NCI-H2107 treated with DMSO at 0.1 percent for 48 hours (cell line): Measurements from ENCODE around the gene COX20.

Source experiments
- DNase-seq: peaks from one replicate; lab custom pipeline; 2025; ENCODE audit not compliant: unreplicated experiment; lab: John Stamatoyannopoulos, UW

The COX20 gene

DNA sequence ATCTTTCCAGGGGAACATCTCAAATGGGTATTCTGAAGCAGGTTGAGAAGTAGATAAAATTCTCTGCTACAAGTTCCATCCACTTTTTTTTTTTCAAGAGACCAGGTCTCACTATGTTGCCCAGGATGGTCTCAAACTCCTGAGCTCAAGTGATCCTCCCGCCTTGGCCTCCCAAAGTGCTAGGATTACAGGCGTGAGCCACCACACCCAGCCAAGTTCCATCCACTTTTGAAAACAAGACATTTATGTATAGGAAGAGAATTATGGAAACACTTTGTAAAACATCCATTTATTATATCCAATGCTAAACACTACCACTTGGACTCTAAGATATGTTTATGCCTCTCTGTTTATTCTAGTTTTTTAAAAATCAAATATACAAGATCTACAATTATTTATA, 15.4 kb downstream of the COX20 start:
- DNase-seq, result no peak

DNA sequence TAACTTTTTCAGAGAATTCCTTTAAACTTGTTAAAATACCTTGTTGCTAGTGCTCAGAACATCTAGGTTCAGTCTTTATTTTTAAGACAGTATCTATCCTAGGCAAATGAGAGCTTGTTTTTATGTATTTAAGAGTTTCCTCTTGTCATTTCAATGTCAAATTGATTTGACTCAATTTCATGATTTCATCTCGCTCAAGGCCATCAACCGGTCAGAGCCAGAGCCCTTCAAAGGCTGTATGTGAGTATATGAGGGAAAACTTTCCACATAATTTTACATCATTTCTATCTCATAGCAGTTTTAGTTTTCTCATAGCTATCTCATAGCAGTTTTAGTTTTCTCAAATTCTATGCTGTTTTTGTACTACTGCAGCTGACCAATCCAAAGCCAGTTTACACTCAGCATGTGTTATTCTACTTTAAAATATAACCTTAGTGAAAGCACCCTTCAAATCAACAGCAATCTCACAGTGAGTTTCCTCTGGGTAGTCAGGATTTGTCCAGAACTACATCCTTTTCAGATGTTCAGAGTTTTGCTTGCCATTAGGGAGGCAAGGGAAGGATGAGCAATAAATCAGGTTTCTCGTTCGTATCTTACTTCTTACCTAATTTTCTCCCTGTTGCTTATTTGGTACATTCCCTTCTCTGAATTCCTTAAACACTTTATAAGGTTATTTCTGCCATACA, 16.2 kb downstream of the COX20 start:
- no peak for DNase-seq

DNA sequence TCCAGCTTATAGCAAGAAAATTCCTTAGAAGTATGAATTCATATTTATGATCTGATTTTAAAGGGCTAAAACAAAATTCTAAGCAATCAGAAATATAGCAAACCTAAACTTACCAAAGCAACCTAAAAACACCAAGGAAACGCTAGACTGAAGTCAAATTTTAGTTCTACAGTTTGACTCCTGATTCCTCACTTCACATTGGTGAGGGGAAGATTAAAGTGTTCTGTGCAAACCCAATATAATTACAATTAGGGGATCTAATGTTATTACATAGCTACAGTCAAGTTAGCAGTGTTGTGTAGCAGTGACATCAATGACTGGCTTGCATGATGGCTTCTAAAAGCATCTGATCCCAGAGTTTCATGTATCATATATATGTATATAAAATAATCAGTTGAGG, 17.2 kb downstream of the COX20 start:
- DNase-seq, result no peak

DNA sequence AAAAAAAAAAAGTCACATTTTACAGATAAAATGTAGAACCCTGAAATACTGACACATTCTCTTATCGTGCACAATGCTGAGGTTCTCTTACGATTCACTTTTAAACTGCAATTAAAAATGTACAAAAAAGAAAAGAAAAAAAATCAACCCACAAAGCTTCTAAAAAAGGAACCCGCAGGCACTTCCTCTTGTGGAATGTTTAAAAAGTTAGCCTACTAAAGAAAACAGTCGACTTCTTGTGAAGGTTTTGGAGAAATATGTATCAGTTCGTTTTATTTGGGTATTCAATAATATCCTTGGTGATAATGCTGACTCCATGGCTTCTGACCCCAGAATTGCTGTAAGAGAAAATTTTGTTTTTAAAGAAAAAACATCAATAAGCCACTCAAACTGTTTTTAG, 18.7 kb downstream of the COX20 start:
- DNase-seq, result no peak

DNA sequence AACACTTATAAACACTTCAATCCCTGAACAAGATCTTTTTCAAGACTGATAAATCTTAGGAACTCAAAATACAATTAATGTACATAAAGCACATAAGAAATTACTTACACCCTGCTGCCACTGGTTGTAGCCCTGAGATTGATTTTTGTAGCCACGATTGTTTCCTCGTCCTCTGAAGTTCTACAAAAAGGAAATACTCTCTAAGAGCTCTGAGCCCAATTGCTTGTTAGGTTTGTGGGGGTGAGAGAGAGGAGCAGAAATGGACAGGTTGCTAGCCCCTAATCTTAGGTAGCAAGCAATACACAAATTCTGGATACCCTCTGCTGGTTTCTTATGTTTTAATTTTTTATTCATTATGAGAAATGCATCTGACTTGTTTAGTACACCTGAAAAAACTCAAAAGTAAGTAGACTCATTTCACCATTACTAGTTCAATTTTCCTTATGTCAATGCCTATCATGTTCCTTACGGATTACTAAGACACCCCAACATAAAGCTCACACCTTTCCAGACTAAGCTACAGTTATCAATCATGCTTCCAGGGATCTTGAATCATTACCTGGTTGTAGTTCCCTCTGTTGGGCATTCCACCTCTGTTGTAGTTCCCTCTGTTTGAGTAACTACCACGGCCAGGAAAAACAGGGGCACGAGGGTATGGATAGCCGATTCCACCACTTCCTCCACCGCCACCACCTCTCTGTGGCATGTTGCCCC, 19.6 kb downstream of the COX20 start:
- DNase-seq, result no peak

DNA sequence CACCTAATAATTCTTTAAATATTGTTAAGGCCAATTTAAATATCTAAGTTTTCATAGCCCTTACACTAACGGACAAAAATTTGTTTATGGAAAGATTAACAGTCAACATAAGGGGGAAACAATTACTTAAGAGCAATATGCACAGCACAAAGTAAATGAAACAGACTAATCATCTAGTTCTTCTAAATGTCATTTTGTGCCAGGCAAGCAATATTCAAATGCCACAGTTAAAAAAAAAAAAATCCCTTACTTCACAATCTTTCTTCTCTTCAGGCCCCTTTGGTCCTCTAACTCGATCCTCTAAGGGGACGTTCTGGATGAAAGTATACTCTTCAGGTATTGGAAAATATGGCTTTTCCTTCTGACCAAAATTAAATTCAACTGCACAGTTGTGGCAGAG, 22.3 kb downstream of the COX20 start:
- DNase-seq, result no peak

DNA sequence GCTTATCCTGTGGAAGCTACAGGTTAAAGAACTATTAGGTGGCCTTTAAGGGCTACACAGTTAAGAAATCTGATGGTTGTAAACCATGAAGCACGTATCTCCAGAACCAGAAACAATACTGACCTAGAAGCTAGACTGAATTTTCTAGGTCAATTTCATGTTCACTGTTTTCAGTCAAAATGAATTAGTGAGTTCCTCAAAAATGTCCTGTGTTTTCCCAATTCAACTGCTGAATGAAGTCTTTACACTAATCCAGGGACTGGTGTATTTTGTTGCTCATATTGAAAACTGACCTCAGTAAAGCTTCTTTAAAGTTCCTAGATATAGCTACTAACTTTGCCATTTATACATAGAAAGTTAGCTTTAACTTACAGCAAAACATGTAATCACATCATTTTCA, 22.9 kb downstream of the COX20 start:
- DNase-seq, result no peak

DNA sequence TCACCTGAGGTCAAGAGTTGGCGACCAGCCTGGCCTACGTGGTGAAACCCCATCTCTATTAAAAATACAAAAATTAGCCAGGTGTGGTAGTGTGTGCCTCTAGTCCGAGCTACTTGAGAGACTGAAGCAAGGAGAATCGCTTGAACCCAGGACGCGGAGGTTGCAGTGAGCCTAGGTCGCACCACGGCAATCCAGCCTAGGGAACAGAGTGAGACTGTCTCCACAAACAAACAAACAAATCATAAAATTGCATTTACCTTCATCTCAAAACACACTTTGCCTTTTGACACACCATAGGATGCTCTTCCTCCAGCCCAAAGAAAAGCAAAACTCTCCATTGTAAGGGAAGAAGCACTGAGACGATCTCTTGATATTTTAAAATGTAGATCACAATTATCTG, 24.6 kb downstream of the COX20 start:
- DNase-seq, result no peak

DNA sequence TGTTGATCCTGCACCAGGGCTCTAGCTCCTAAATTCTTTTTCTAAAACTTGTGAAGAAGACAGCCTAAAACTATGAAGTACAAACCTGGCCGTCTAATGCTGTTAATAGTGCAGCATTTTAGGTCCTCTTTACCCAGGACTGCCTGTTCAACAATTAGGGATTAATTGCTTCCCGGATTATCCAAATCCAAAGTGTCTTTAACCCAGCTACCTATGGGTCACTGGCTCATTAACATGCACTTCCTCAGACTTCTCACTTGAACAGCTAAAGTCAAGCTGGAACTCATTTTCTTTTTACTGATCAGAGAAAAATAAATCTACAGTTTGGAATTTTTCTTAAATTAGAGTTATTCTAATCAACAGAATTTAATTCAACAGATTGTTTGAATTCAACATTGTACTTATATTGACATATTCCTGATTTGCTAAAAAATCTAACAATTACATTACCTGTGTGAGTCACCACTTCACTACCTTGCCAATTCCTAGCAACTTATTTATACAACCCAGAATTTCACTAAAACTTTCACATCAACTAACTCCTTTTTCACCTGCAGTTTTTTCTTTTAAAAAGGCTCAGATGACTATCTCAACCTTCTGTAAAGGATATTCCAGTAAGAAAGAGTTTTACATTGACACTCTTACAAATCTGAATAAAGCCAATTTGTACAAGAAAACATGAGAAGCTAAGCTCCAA, 25.6 kb downstream of the COX20 start:
- no peak for DNase-seq

DNA sequence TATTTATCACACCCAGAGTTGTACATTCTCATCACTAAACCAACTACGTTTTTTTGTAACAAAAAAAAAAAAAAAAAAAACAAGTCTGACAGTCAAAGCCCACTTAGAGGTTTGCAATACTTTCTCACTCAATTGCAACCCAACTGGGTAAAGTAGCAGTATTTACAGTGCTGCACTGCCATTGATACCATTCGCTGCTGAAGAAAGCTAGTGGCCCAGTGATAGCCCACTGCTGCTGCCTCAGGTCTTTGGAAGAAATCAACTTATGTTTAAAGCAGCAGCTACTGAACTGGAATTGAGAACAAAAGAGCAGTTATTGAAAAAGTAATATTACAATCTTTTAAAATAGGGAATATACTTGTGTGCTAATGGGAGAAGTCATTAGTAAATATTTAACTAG, 26.2 kb downstream of the COX20 start:
- DNase-seq, result no peak

DNA sequence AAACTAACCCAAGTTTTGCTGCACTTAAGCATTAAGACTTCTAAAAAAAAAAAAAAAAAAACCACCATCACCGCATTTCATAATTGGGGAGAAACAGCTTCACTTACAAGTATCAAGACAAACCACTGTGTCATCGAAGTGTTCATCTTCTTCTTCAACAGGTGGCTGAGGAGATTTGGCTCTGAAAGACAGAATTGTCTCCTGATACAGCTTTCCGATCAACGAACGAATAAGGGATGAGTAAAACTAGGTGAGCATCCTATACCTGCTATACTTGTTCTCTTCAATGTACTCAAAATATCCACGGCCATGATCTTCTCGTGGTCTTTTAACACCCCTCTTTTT, 26.9 kb downstream of the COX20 start:
- no peak for DNase-seq

DNA sequence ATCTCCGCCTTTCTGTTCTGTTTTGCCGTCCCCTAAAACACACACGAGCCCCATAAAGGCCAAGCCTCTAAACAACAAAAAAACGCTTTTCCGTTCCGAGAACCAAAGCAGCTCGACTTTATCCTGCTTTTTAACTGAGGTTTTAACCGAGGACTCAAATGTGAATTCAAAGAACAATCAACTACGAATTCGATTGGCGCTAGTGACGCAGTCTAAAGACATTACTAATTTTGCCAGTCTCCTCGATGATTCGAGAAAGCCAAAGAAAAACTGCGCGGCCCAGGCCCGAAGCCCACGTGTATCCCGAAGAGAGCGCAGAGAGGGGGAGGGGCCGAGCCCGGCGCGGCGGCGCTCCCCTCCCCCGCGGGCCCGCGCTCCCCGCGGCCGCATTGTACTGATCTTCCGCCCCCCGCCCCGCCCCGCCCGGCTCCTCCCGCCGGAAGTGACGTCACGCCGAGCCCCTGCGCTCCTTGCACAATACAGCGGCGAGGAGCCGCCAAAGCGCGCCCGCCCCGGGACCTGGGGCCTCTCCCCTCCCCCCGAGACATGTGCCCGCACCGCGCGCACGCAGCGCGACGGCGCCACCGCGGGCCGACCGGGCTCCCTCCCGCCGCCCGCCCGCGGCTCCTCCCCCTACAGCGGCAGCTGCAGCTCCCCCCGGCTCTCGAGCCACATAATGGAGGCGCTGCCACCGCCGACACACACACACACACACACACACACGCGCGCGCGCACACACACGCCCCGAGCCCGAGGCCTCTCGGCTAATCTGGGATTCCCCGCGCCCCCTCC, 27.4 kb downstream of the COX20 start:
- peak; percentile 96 for DNase-seq

DNA sequence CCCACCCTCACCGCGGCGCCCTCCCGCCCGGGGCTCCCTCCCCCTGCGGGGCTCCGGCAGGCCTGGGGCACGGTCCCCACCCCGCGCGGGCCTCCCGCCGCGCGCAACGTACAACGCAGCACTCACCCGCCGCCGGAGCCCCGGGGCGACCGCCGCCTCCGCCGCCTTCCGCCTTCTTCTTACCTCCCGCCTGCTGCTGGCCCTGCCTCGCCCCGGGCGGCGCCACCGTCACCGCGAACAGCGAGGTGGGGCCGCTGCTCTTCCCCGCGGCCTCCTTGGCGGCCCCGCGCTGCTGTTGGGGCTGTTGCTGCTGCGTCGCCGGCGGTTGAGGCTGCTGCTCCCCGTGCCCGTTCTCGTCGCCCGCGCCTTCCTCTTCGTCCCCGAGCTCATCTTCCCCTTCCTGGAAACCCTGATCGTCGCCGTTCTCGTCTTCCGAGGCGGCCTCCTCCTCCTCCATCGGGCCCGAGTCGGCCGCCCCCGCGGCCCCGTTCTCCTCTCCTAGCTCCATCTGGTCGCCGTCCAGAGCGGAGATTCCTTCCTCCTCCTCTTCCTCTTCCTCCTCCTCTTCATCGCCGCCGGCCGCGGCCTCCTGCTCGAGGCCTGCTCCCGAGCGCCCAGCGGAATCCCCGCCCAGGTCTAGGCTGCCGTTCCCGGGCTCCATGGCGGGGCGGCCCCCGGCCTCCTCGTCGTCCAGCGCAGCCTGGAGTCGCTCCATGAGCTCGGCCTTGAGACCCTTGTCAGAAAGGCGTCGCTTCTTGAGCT, 28.2 kb downstream of the COX20 start:
- no peak for DNase-seq

DNA sequence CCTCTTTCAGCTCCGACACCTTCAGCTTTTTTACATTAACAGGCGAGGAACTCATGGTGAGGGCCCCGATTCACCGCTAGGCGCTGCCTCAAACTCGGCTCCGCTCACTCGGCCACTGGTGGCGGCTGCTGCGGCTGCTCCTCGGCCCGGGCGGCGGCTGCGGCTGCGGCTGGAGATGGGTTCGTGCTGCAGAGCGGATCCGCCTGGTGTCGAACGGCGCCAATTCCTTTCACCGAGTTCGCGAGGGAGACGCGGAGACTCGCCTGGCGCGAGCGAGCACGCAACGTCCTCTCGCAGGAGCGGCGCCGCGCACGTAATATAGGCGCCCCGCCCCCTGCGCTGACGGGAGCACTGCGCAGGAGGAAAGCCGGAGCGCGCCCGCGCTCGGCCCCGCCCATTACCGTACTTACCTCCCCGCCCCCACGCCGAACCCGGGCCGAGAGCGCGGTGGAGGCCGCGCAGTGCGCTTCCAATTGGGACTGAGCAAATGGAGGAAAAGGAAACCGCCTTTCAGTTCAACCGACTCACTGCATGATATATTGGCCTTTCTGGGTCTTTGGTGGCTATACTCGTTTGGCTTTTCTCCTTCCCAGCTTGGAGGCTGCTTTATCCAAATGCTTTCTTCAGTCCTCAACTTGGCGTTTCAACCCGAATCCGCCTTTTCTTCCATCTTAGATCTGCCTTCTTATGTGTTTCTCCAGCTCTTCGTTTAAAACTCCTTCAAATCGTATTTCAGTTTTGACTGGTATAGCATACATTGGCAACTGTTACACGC, 29.0 kb downstream of the COX20 start, which contains the start of gene HNRNPU:
Gene HNRNPU, minus strand, starts transcription at position 291 of the 775 bp plus-strand sequence. Its CDS starts 236 bp downstream, at position 55.
- DNase-seq, result peak; percentile 94

DNA sequence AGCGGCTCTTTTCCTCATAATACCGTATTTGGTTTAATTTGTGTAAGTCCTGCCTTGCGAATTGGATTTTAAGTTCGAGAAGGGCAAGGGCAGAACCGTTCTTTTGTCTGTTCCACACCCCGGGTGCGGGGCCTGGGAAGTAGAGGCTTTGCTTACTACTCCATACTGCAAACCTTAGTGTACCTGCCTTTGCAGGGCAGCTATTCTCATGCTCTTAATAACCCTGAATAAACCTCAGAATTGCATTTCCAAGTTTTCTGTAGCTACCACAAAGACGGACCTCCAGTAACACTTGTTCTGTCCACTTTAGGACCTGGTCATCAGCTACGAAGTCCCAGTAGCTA, 29.5 kb downstream of the COX20 start:
- DNase-seq, result no peak

DNA sequence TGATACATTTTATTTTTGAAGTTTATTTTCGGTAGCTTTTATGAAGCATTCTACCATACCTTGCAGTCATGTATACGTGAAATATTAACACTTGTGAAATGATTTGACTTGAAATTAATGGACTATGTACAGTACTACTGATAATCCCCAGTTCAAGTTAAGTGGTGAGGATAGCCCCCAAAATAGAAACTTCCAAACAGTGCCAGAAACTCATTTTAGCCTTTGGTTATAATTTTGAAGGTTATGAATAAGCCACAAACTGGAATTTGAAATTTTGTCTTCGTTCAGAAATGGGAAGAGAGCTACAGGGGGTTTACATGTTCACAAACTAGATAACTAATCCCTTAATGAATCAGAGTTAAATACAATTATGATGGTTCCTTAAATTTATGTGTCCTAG, 30.4 kb downstream of the COX20 start:
- no peak for DNase-seq

DNA sequence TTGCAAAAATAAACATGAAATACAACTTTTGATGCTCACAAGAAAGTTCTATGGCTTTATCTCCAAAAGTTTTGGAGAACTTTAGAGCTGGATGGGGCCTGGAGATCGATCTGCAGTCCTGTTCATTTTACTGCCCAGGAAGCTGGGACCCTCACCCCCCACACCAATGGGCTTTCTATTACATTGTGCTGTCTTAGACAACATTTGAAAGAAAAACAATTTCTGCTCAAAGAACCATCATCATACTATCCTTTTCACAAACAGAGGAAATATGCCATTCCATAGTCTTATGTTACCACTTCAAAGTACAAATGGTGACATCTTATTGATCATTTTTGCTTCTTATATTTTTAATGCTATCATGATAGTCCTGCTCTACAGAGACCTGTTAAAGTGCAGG, 30.9 kb downstream of the COX20 start:
- no peak for DNase-seq

DNA sequence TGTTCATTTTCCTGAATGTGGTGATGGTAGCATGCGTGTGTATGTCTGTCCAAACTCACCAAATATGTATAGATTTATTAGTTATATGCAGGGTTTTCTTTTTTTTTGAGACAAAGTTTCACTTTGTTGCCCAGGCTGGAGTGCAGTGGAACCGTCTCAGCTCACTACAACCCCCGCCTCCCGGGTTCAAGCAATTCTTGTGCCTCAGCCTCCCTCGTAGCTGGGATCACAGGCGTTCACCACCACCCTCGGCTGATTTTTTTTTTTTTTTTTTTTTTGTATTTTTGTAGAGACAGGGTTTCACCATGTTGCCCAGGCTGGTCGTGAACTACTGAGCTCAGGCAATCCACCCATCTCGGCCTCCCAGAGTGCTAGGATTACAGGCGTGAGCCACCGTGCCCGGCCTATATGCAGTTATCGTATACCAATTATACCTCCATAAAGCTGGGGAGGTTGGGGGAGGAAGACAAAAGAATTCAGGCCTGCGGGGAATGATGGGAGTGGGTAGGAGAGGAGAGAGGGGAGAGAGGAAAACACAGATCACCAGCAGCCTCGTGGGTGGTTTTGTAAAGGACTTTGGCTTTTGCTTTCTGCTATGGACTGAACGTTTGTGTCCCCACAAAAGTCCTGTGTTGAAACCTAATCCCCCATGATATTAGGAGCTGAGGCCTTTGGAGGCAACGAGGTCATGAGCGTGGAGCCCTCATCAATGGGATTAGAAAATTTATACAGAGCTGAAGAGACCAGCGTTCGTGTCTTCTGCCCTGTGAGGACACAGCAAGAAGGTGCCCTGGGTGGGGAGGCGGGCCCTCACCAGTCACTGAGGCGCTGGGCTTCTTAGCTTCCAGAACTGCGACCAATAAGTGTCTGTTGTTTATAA, 33.3 kb downstream of the COX20 start:
- no peak for DNase-seq

DNA sequence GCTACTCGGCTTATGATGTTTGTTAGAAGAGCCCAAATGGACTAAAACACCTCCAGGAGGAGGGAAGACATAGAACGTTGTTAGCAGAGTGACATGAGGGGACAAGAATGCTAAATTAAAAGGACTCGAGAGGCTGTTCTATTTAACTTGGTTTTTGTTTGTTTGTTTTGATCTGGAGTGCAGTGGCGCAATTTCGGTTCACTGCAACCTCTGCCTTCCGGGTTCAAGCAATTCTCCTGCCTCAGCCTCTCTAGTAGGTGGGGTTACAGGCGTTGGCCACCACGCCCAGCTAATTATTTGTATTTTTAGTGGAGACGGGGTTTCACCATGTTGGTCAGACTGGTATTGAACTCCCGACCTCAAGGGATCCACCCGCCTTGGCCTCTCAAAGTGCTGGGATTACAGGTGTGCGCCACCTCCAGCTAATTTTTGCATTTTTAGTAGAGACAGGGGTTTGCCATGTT, 33.9 kb downstream of the COX20 start:
- no peak for DNase-seq
